ENCODE results near the gene TRPM3.

GRCh38 chr9:71108937-71109336, 12.5 kb downstream of the TRPM3 start:
- no peak for TF ChIP-seq EZH2 (IDR thresholded peaks at IDR 0.05; ENCODE audit: borderline replicate concordance, low read length)
- no peak for TF ChIP-seq CTCF (conservative IDR thresholded peaks at IDR 0.05 in 1 of 2, IDR thresholded peaks at IDR 0.05 in 1 of 2; ENCODE audit: extremely low read depth in 1 of 2, insufficient read depth in 1 of 2, low read depth in 1 of 2, low read length in 2 of 2)
